HepG2 (cell line): ENCODE data around the gene FHL5. TPM values are rescaled to one million over a fixed set of nuclear protein-coding genes. Genes with fewer than 3 reads are reported as not detected.

Experiments used
- ATAC-seq: fragments of 200-7000 bp; cut with Tn5 transposase; 3 replicates; pipeline ENCODE4 v1.9.1; 2020; ENCODE audit warnings: mild to moderate bottlenecking, moderate library complexity
- BruUV-seq: library from RNA; stranded (reverse); fragments of 400-500 nt; replicated peaks from 2 replicates; lab custom pipeline; 2021; lab: Mats Ljungman, UMichigan
- CTCF ChIA-PET: fragments of 300-600 bp; formaldehyde crosslinking; extraction: SDS; loops from one replicate; lab custom pipeline; 2021; ENCODE audit warnings: low total read pairs, inconsistent platforms, low intra/inter-chr PET ratio; lab: Yijun Ruan, JAX
- POLR2A ChIA-PET: fragments of 350-600 bp; sonication (Branson Sonifier 250); formaldehyde crosslinking; loops from one replicate; lab custom pipeline; 2020; ENCODE audit warnings: antibody characterized with exemption, inconsistent platforms; lab: Yijun Ruan, JAX
- DNase-seq: peaks from one replicate; pipeline ENCODE4 v3.0.0-alpha.2; 2015; ENCODE audit warnings: low spot score
- FAIRE-seq: peaks from 3 replicates; lab custom pipeline; 2011; peaks lifted over from hg19 to GRCh38; lab: Jason Lieb, UNC
- H2AFZ ChIP-seq: one replicate; pipeline ENCODE4 v1.6.1; 2011; ENCODE audit warnings: low read length, inconsistent platforms
- H3K27ac ChIP-seq: fragments of 300-600 bp; 3 replicates; pipeline ENCODE4 v1.8.0; 2011; ENCODE audit warnings: mixed run types, mild to moderate bottlenecking, mixed read lengths, low read length, inconsistent platforms; ENCODE audit not compliant: insufficient read depth; ENCODE audit errors: extremely low read length
- H3K27me3 ChIP-seq, 2 experiments: fragments of 200-600 bp in 1 of 2; 2 replicates in 1 of 2; 3 replicates in 1 of 2; pipeline versions ENCODE4 v1.6.0 to v1.8.0; 2011; ENCODE audit warnings: low read length in 2 of 2, mild to moderate bottlenecking in 2 of 2, moderate library complexity in 2 of 2, inconsistent platforms in 1 of 2; ENCODE audit not compliant: insufficient read depth in 2 of 2, control insufficient read depth in 1 of 2
- H3K36me3 ChIP-seq, 2 experiments: fragments of 200-600 bp in 1 of 2; replicated peaks in 1 of 2; 2 replicates in 1 of 2; 3 replicates in 1 of 2; pipeline versions ENCODE4 v1.5.1 to v1.8.0; 2011; ENCODE audit warnings: low read length in 2 of 2, inconsistent platforms in 1 of 2; ENCODE audit not compliant: insufficient read depth in 2 of 2, control insufficient read depth in 1 of 2
- H3K4me1 ChIP-seq: 2 replicates; pipeline ENCODE4 v1.5.1; 2012; ENCODE audit warnings: low read length, inconsistent platforms; ENCODE audit not compliant: insufficient read depth
- H3K4me2 ChIP-seq: 2 replicates; pipeline ENCODE4 v1.6.0; 2011; ENCODE audit warnings: low read depth, low read length, inconsistent platforms
- H3K4me3 ChIP-seq, 3 experiments: fragments of 200-600 bp in 1 of 3; sonication (generic), shearing (Covaris generic) in 1 of 3; replicated peaks in 1 of 3; 2 replicates each; pipeline ENCODE4 v1.5.1; 2011 to 2016; ENCODE audit warnings: low read length in 3 of 3, inconsistent platforms in 2 of 3, low read depth in 2 of 3, mild to moderate bottlenecking in 2 of 3, control low read depth in 1 of 3, mixed read lengths in 1 of 3; ENCODE audit not compliant: insufficient read depth in 1 of 3
- H3K79me2 ChIP-seq: one replicate; pipeline ENCODE4 v1.6.1; 2011; ENCODE audit warnings: low read length, inconsistent platforms; ENCODE audit not compliant: insufficient read depth
- H3K9ac ChIP-seq: 2 replicates; pipeline ENCODE4 v1.6.0; 2011; ENCODE audit warnings: mild to moderate bottlenecking, low read depth, low read length, inconsistent platforms; ENCODE audit not compliant: insufficient read depth
- H3K9me3 ChIP-seq: 2 replicates; pipeline ENCODE4 v1.5.1; 2012; ENCODE audit warnings: mild to moderate bottlenecking, low read length
- H4K20me1 ChIP-seq: 2 replicates; pipeline ENCODE4 v1.6.0; 2011; ENCODE audit warnings: inconsistent platforms, mild to moderate bottlenecking, low read length, moderate library complexity; ENCODE audit not compliant: insufficient read depth
- CREB3 ChIP-seq: sonication (generic); formaldehyde crosslinking; IDR thresholded peaks from 2 replicates; pipeline ENCODE4 v1.5.0; 2020; ENCODE audit warnings: missing genetic modification reagents
- GATAD2A ChIP-seq: IDR thresholded peaks from 2 replicates; pipeline ENCODE4 v1.6.1; 2016
- KDM1A ChIP-seq: IDR thresholded peaks from 2 replicates; pipeline ENCODE4 v1.6.1; 2016; ENCODE audit warnings: missing compliant biosample characterization
- MED1 ChIP-seq: sonication (generic); formaldehyde crosslinking; IDR thresholded peaks from 2 replicates; pipeline ENCODE4 v1.4.0; 2020; ENCODE audit warnings: missing genetic modification reagents
- SETDB1 ChIP-seq: sonication (generic); formaldehyde crosslinking; IDR thresholded peaks from 2 replicates; pipeline ENCODE4 v1.5.1; 2020; ENCODE audit warnings: missing genetic modification reagents, mild to moderate bottlenecking, borderline replicate concordance
- ZMYM4 ChIP-seq: sonication (generic); formaldehyde crosslinking; IDR thresholded peaks from 2 replicates; pipeline ENCODE4 v1.8.1; 2023; ENCODE audit warnings: mild to moderate bottlenecking, missing genetic modification reagents
- WGBS: methylation state at CpG from one replicate; pipeline ENCODE4 v1.1.6; 2017; ENCODE audit warnings: low lambda C conversion rate; 5-methylcytosine and 5-hydroxymethylcytosine counted together
- in situ Hi-C: cut with HindIII; loops from 2 replicates; pipeline ENCODE4 v1.10.0; 2017; ENCODE audit warnings: low pct_unique_long_range_greater_than_20kb; ENCODE audit not compliant: extremely low pct_ligation_motif_present
- intact Hi-C: fragments of 100-400 bp; cut with micrococcal nuclease; formaldehyde crosslinking; loops from one replicate; pipeline ENCODE4 v1.10.0; 2022; ENCODE audit not compliant: unreplicated experiment
- polyA plus RNA-seq, 8 experiments: library from polyadenylated mRNA; depleted of rRNA in 3 of 8; stranded (reverse) in 7 of 8; unstranded in 1 of 8; fragments of >200 nt; fragmentation: Illumina TruSeq in 4 of 8; extraction: Trizol in 4 of 8; gene quantifications; 2 replicates each; pipeline versions ENCODE4 v1.2.1 to v1.2.3, GENCODE V29; 2011 to 2016; ENCODE audit warnings: low read depth in 4 of 8, missing spikeins in 1 of 8, mixed read lengths in 1 of 8; ENCODE audit not compliant: insufficient read depth in 1 of 8
- total RNA-seq, 5 experiments: library from RNA; depleted of rRNA; stranded (reverse); fragments of >200 nt; fragmentation: Illumina TruSeq; extraction: Trizol; gene quantifications; 2 replicates each; pipeline ENCODE4 v1.2.3, GENCODE V29; 2016; ENCODE audit warnings: low read depth in 1 of 5
- TF ChIP-seq, protein P1 (sequence below): sonication (generic); formaldehyde crosslinking; IDR thresholded peaks from 2 replicates; pipeline ENCODE4 v1.5.0; 2020; ENCODE audit warnings: missing genetic modification reagents, mild to moderate bottlenecking, borderline replicate concordance
- TF ChIP-seq, protein P2 (sequence below): sonication (generic); formaldehyde crosslinking; IDR thresholded peaks from 2 replicates; pipeline ENCODE4 v1.4.0; 2020; ENCODE audit warnings: missing genetic modification reagents; ENCODE audit errors: not compliant biosample characterization
- TF ChIP-seq, protein P3 (sequence below): sonication (generic); formaldehyde crosslinking; IDR thresholded peaks from 2 replicates; pipeline ENCODE4 v1.4.0; 2020; ENCODE audit warnings: low read depth, mild to moderate bottlenecking, missing genetic modification reagents

The FHL5 gene
- total and polyA plus RNA-seq, 2 of the 13 experiments (the other 11 are each of a cell fraction or from before 2014, with no cell fraction given), result not detected

DNA sequence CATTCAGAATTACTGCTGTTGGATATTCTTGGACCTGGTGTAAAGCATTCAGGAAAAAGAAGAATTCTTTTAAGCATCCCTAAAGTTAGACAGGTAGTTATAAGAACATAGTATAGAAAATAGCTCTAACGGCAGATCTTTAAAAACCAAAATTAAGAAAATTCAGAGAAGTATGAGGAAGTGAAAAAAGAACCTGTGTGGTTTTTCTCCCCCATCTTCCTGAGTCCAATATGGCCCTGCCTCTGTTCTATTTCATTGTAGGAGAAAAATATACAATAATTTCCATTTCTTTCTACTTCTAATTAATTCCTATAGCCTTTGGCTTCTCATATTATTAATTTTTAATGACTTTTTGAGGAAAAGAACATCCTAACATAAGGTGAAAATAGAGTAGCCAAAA lies 47.1 kb downstream of the FHL5 start (continued):
- TF ChIP-seq, protein P1, sequence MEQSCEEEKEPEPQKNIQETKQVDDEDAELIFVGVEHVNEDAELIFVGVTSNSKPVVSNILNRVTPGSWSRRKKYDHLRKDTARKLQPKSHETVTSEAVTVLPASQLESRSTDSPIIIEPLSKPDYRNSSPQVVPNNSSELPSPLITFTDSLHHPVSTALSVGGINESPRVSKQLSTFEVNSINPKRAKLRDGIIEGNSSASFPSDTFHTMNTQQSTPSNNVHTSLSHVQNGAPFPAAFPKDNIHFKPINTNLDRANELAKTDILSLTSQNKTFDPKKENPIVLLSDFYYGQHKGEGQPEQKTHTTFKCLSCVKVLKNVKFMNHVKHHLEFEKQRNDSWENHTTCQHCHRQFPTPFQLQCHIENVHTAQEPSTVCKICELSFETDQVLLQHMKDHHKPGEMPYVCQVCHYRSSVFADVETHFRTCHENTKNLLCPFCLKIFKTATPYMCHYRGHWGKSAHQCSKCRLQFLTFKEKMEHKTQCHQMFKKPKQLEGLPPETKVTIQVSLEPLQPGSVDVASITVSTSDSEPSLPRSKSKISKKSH (CRISPR knock-in tag), result no peak
- TF ChIP-seq ZMYM4 (CRISPR knock-in tag) (no peak), KDM1A (CRISPR knock-in tag) (no peak)
- TF ChIP-seq, protein P2, sequence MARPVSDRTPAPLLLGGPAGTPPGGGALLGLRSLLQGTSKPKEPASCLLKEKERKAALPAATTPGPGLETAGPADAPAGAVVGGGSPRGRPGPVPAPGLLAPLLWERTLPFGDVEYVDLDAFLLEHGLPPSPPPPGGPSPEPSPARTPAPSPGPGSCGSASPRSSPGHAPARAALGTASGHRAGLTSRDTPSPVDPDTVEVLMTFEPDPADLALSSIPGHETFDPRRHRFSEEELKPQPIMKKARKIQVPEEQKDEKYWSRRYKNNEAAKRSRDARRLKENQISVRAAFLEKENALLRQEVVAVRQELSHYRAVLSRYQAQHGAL (CRISPR knock-in tag), result no peak

- no peak overlapping the region for H3K27ac ChIP-seq
- no peaks in the 10 kb centered on the region for H3K4me1 ChIP-seq
- H2AFZ ChIP-seq, result no peak overlapping the region
- 0% methylated on average over 1 of the region's 1 CpG for WGBS
- CTCF ChIA-PET, result no interaction called here
- ATAC-seq, result no peak
- H3K36me3 ChIP-seq, result no peaks in the 10 kb centered on the region
- DNase-seq, result no peak
- no peak for FAIRE-seq
- no TSS peak for BruUV-seq
- H3K79me2 ChIP-seq, result no peaks in the 10 kb centered on the region
- no peak overlapping the region for H3K4me3 ChIP-seq
- POLR2A ChIA-PET, result no interaction called here
- in situ Hi-C loops (no loop called here), intact Hi-C loops (no loop called here)
- no peaks in the 10 kb centered on the region for H4K20me1 ChIP-seq
- no peaks in the 10 kb centered on the region for H3K27me3 ChIP-seq
- TF ChIP-seq CREB3 (CRISPR knock-in tag), result no peak
- TF ChIP-seq, protein P3, sequence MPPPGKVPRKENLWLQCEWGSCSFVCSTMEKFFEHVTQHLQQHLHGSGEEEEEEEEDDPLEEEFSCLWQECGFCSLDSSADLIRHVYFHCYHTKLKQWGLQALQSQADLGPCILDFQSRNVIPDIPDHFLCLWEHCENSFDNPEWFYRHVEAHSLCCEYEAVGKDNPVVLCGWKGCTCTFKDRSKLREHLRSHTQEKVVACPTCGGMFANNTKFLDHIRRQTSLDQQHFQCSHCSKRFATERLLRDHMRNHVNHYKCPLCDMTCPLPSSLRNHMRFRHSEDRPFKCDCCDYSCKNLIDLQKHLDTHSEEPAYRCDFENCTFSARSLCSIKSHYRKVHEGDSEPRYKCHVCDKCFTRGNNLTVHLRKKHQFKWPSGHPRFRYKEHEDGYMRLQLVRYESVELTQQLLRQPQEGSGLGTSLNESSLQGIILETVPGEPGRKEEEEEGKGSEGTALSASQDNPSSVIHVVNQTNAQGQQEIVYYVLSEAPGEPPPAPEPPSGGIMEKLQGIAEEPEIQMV (CRISPR knock-in tag), result no peak
- no peak for TF ChIP-seq MED1 (CRISPR knock-in tag)
- TF ChIP-seq SETDB1 (CRISPR knock-in tag), result no peak
- no peak for TF ChIP-seq GATAD2A (CRISPR knock-in tag)
- TF ChIP-seq, all 625 proteins: peak for 0
- Histone ChIP-seq H3K9me3 (no peaks in the 10 kb centered on the region), H3K9ac (no peak overlapping the region), H3K4me2 (no peak overlapping the region)
These were observed 48.5 kb downstream of the FHL5 start for GRCh38 chr6:96611342-96611991.
